ENCODE measurements around the gene RAD54L. TPM values are rescaled to one million over a fixed set of nuclear protein-coding genes. Genes with fewer than 3 reads are reported as not detected.

Gene RAD54L
- total RNA-seq, 1 experiment from 2014 or later, result 29.4 TPM

DNA sequence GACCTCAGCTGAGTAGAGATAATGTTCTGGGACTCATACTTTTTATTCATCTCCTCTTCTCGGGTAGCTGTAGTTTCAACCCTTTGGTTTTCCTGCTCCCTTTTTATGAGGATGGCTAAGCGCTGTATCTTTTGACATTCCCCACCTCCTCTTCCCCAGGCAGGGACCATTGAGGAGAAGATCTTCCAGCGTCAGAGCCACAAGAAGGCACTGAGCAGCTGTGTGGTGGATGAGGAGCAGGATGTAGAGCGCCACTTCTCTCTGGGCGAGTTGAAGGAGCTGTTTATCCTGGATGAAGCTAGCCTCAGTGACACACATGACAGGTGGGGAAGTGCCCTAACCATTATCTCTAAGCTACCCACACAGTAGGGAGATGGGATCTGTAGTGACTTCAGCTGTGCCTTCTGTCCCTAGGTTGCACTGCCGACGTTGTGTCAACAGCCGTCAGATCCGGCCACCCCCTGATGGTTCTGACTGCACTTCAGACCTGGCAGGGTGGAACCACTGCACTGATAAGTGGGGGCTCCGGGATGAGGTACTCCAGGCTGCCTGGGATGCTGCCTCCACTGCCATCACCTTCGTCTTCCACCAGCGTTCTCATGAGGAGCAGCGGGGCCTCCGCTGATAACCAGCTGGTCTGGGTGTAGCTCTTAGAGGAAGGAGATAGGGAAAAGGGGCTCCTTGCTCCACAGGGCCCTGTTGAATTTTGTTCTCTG is 30.3 kb downstream of the RAD54L start:
- H3K4me3 ChIP-seq (ENCODE audit: low read depth in 2 of 2, low read length in 2 of 2), result no peak overlapping the region
- DNase-seq (ENCODE audit: low read depth, low spot score) (no peak), ATAC-seq (no peak; the same call in 1 of the 2 replicates)
- in situ Hi-C loops (cut with HindIII; ENCODE audit: low pct_unique_long_range_greater_than_20kb, low sequenced_read_pairs) (no loop called here), intact Hi-C loops (cut with micrococcal nuclease; ENCODE audit: unreplicated experiment) (no loop called here)
- no peaks in the 10 kb centered on the region for H3K4me1 ChIP-seq (ENCODE audit: control insufficient read depth, insufficient read depth, low read length)
- TF ChIP-seq, protein P1, sequence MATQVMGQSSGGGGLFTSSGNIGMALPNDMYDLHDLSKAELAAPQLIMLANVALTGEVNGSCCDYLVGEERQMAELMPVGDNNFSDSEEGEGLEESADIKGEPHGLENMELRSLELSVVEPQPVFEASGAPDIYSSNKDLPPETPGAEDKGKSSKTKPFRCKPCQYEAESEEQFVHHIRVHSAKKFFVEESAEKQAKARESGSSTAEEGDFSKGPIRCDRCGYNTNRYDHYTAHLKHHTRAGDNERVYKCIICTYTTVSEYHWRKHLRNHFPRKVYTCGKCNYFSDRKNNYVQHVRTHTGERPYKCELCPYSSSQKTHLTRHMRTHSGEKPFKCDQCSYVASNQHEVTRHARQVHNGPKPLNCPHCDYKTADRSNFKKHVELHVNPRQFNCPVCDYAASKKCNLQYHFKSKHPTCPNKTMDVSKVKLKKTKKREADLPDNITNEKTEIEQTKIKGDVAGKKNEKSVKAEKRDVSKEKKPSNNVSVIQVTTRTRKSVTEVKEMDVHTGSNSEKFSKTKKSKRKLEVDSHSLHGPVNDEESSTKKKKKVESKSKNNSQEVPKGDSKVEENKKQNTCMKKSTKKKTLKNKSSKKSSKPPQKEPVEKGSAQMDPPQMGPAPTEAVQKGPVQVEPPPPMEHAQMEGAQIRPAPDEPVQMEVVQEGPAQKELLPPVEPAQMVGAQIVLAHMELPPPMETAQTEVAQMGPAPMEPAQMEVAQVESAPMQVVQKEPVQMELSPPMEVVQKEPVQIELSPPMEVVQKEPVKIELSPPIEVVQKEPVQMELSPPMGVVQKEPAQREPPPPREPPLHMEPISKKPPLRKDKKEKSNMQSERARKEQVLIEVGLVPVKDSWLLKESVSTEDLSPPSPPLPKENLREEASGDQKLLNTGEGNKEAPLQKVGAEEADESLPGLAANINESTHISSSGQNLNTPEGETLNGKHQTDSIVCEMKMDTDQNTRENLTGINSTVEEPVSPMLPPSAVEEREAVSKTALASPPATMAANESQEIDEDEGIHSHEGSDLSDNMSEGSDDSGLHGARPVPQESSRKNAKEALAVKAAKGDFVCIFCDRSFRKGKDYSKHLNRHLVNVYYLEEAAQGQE (IDR thresholded peaks at IDR 0.05; ENCODE audit: insufficient read depth in 1 of 2, low read depth in 2 of 2, low read length in 1 of 2), result no peak
- TF ChIP-seq POLR2AphosphoS5 (IDR thresholded peaks at IDR 0.05; ENCODE audit: low read depth, low read length) (no peak), SIN3A (IDR thresholded peaks at IDR 0.05; ENCODE audit: borderline replicate concordance, insufficient read depth, low read depth, low read length) (no peak), TCF7L2 (IDR thresholded peaks at IDR 0.05; ENCODE audit: low read depth, low read length) (no peak)
- TF ChIP-seq, protein P2, sequence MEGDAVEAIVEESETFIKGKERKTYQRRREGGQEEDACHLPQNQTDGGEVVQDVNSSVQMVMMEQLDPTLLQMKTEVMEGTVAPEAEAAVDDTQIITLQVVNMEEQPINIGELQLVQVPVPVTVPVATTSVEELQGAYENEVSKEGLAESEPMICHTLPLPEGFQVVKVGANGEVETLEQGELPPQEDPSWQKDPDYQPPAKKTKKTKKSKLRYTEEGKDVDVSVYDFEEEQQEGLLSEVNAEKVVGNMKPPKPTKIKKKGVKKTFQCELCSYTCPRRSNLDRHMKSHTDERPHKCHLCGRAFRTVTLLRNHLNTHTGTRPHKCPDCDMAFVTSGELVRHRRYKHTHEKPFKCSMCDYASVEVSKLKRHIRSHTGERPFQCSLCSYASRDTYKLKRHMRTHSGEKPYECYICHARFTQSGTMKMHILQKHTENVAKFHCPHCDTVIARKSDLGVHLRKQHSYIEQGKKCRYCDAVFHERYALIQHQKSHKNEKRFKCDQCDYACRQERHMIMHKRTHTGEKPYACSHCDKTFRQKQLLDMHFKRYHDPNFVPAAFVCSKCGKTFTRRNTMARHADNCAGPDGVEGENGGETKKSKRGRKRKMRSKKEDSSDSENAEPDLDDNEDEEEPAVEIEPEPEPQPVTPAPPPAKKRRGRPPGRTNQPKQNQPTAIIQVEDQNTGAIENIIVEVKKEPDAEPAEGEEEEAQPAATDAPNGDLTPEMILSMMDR (IDR thresholded peaks at IDR 0.05), result no peak
- no TSS peak for BruUV-seq (replicated peaks)
- H3K27me3 ChIP-seq (ENCODE audit: control insufficient read depth, insufficient read depth, low read length), result no peaks in the 10 kb centered on the region
- ChIA-PET POLR2A (no interaction called here), CTCF (interaction anchor here (0.6 kb wide), 2 partner anchors 21 to 118 kb away, joined by 3 to 15 read pairs; no protein-coding TSS in a partner anchor)
- H3K36me3 ChIP-seq (ENCODE audit: control insufficient read depth, insufficient read depth, low read length), result peaks cover 15% of the 10 kb centered on the region
- H3K9me3 ChIP-seq (ENCODE audit: control insufficient read depth, insufficient read depth, low read depth, low read length), result no peaks in the 10 kb centered on the region
- H3K27ac ChIP-seq (ENCODE audit: low read length), result no peak overlapping the region

DNA sequence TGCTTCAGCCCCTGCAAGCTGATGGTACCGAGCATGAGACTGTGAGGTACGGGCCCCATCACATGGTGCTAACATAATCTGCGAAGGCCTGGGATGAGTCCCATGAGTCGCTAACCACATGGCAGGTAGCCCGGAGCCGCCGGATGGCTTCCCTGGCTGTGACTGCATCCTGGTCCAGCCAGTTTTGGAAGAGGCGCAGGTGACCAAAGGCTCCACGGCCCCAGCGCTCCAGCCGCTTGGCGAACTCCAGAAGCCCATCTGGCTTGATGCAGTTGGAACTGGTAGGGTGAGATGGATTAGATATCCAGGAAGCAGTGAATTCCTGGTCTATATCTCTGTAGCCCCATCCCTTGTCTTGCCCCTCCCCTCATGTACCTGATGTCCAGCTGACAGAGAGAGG is 31.2 kb downstream of the RAD54L start:
- Histone ChIP-seq H3K36me3 (ENCODE audit: control insufficient read depth, insufficient read depth, low read length) (peaks cover 7% of the 10 kb centered on the region), H3K27me3 (ENCODE audit: control insufficient read depth, insufficient read depth, low read length) (no peaks in the 10 kb centered on the region), H3K4me1 (ENCODE audit: control insufficient read depth, insufficient read depth, low read length) (no peaks in the 10 kb centered on the region), H3K27ac (ENCODE audit: low read length) (no peak overlapping the region), H3K9me3 (ENCODE audit: control insufficient read depth, insufficient read depth, low read depth, low read length) (no peaks in the 10 kb centered on the region), H3K4me3 (ENCODE audit: low read depth in 2 of 2, low read length in 2 of 2) (no peak overlapping the region)
- in situ Hi-C loops (cut with HindIII; ENCODE audit: low pct_unique_long_range_greater_than_20kb, low sequenced_read_pairs) (no loop called here), intact Hi-C loops (cut with micrococcal nuclease; ENCODE audit: unreplicated experiment) (no loop called here)
- ATAC-seq (peak; percentile 12; the same call in 1 of the 2 replicates), DNase-seq (ENCODE audit: low read depth, low spot score) (no peak)
- ChIA-PET CTCF (no interaction called here), POLR2A (no interaction called here)
- no peak for TF ChIP-seq SIN3A (IDR thresholded peaks at IDR 0.05; ENCODE audit: borderline replicate concordance, insufficient read depth, low read depth, low read length)
- TF ChIP-seq TCF7L2 (IDR thresholded peaks at IDR 0.05; ENCODE audit: low read depth, low read length), result no peak
- peak; percentile 63 for TF ChIP-seq POLR2AphosphoS5 (IDR thresholded peaks at IDR 0.05; ENCODE audit: low read depth, low read length)
- TF ChIP-seq, protein P1 (IDR thresholded peaks at IDR 0.05; ENCODE audit: insufficient read depth in 1 of 2, low read depth in 2 of 2, low read length in 1 of 2), result no peak
- BruUV-seq (replicated peaks), result no TSS peak
